ENCODE data around the gene IGSF21. TPM values are rescaled to one million over a fixed set of nuclear protein-coding genes. Genes with fewer than 3 reads are reported as not detected.

IGSF21 gene
- total and polyA plus RNA-seq, 2 of the 4 experiments (the other 2 are of a cell fraction) = not detected

DNA sequence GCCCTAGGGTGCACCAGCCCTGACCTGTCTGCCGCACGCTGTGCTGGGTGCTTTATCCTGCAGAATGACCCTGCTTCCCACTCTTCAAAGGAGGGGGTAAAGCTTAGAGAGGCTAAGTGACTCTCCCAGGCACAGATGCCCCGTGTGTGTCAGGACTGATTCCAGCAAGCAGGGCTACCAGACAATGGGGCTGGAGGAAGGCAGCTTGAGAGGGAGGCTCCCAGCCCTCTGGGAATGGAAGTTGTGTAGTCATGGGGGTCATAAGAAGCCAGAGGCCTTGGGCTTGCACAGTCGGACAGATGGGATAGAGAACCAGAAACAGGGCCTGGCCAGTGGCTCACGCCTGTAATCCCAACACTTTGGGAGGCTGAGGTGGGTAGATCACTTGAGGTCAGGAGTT, 279.0 kb downstream of the IGSF21 start:
- BruUV-seq (replicated peaks) = no TSS peak
- Histone ChIP-seq H3K9me1 (ENCODE audit: insufficient read depth, low read length) (no peaks in the 10 kb centered on the region), H3K56ac (ENCODE audit: extremely low read depth, insufficient read depth, low read length) (no peak overlapping the region), H3K4me3 (ENCODE audit: insufficient read depth, low read depth, low read length) (no peak overlapping the region), H3K27me3 (ENCODE audit: control insufficient read depth, insufficient read depth, low read length) (no peaks in the 10 kb centered on the region), H4K8ac (ENCODE audit: low read depth in 2 of 2, low read length in 2 of 2) (no peak overlapping the region), H2BK5ac (ENCODE audit: low read depth, low read length, poor library complexity, severe bottlenecking) (no peak overlapping the region), H2BK15ac (ENCODE audit: low read depth, low read length) (no peak overlapping the region), H4K91ac (ENCODE audit: insufficient read depth, low read depth, low read length) (no peak overlapping the region), H2AK9ac (replicated peaks; ENCODE audit: low read depth, low read length, poor library complexity) (no peak overlapping the region), H2AK5ac (ENCODE audit: low read depth, low read length) (no peak overlapping the region), H3K79me1 (ENCODE audit: low read depth in 1 of 2, low read length in 2 of 2) (no peaks in the 10 kb centered on the region), H2AFZ (replicated peaks; ENCODE audit: low read length, poor library complexity) (no peak overlapping the region), H3K4ac (ENCODE audit: low read depth, low read length) (no peak overlapping the region), H3K18ac (ENCODE audit: low read depth, low read length) (no peak overlapping the region), H4K5ac (ENCODE audit: low read depth, low read length) (no peak overlapping the region), H3K4me1 (ENCODE audit: control insufficient read depth, insufficient read depth, low read length) (no peaks in the 10 kb centered on the region), H2BK20ac (ENCODE audit: low read depth, low read length) (no peak overlapping the region), H3K36me3 (ENCODE audit: control insufficient read depth, insufficient read depth, low read length) (no peaks in the 10 kb centered on the region), H2BK120ac (ENCODE audit: low read depth, low read length) (no peak overlapping the region), H4K20me1 (ENCODE audit: insufficient read depth, low read length) (no peaks in the 10 kb centered on the region), H3K27ac (ENCODE audit: insufficient read depth, low read length) (no peak overlapping the region), H3K23ac (ENCODE audit: low read depth, low read length) (no peak overlapping the region), H3K4me2 (ENCODE audit: low read depth, low read length) (no peak overlapping the region), H3K9ac (ENCODE audit: low read depth, low read length) (no peak overlapping the region), H3K14ac (replicated peaks; ENCODE audit: low read depth, low read length) (no peak overlapping the region), H3K9me3 (ENCODE audit: control insufficient read depth, insufficient read depth, low read length) (peaks cover 34% of the 10 kb centered on the region)
- DNase-seq (no peak), ATAC-seq (ENCODE audit: low read depth) (no peak)
- ChIA-PET CTCF (no interaction called here), POLR2A (ENCODE audit: unreplicated experiment) (no interaction called here)
- intact Hi-C loops (cut with micrococcal nuclease) (no loop called here), in situ Hi-C loops (cut with MboI; ENCODE audit: low sequenced_read_pairs) (no loop called here), dilution Hi-C loops (cut with HindIII; ENCODE audit: low sequenced_read_pairs, unreplicated experiment) (no loop called here)
- WGBS, 2 experiments (ENCODE audit: extremely low coverage in 2 of 2, insufficient read length in 1 of 2) = 17% methylated on average over 1 of the region's 5 CpGs; no CpG with 5 or more reads in 1 of the 2 experiments
- TF ChIP-seq MXI1 (IDR thresholded peaks at IDR 0.05; ENCODE audit: borderline replicate concordance, low read depth, low read length) (no peak), RCOR1 (IDR thresholded peaks at IDR 0.05; ENCODE audit: insufficient replicate concordance, low read length) (no peak)

Measured in IMR-90 (cell line).